Endothelial cell (in vitro differentiated cells): Measurements from ENCODE around the gene PLXNC1. TPM values are rescaled to one million over a fixed set of nuclear protein-coding genes. Genes with fewer than 3 reads are reported as not detected.

Source experiments
- DNase-seq: peaks from one replicate; pipeline ENCODE4 v3.0.0; 2021; ENCODE audit warnings: low spot score
- H3K27ac Mint-ChIP-seq: one replicate; pipeline ENCODE4 v1.8.0; 2021; ENCODE audit warnings: mixed read lengths, inconsistent platforms; ENCODE audit not compliant: unreplicated experiment
- H3K27me3 Mint-ChIP-seq: one replicate; pipeline ENCODE4 v1.8.0; 2021; ENCODE audit warnings: mild to moderate bottlenecking, moderate library complexity, mixed read lengths, inconsistent platforms; ENCODE audit not compliant: unreplicated experiment
- H3K36me3 Mint-ChIP-seq: one replicate; pipeline ENCODE4 v1.8.0; 2021; ENCODE audit warnings: mild to moderate bottlenecking, low read depth, mixed read lengths, inconsistent platforms; ENCODE audit not compliant: unreplicated experiment
- H3K4me1 Mint-ChIP-seq: one replicate; pipeline ENCODE4 v1.8.0; 2021; ENCODE audit warnings: mild to moderate bottlenecking, mixed read lengths, inconsistent platforms; ENCODE audit not compliant: unreplicated experiment
- H3K4me3 Mint-ChIP-seq: one replicate; pipeline ENCODE4 v1.8.0; 2021; ENCODE audit warnings: mild to moderate bottlenecking, mixed read lengths, inconsistent platforms; ENCODE audit not compliant: unreplicated experiment
- H3K9me3 Mint-ChIP-seq: one replicate; pipeline ENCODE4 v1.8.0; 2021; ENCODE audit warnings: mixed read lengths, inconsistent platforms; ENCODE audit not compliant: unreplicated experiment
- CTCF ChIP-seq: fragments of 200-600 bp; sonication (generic); IDR thresholded peaks from one replicate; pipeline ENCODE4 v1.5.0; 2021; ENCODE audit warnings: antibody characterized with exemption; ENCODE audit not compliant: unreplicated experiment
- total RNA-seq: library from RNA; stranded (reverse); fragmentation: NEBNext Ultra II Directional; extraction: Animal tissue kit (Norgen Biotek cat#: 25700); gene quantifications from one replicate; pipeline ENCODE4 v1.2.1, GENCODE V29; 2021; ENCODE audit not compliant: unreplicated experiment

PLXNC1 gene
- total RNA-seq, 1 donor from 2014 or later: 1.1 TPM

GRCh38 chr12:94150240-94151121 lies 2.1 kb downstream of the PLXNC1 start:
- no peak for TF ChIP-seq CTCF
- H3K36me3 Mint-ChIP-seq: peaks cover 2% of the 10 kb centered on the region
- H3K4me3 Mint-ChIP-seq: peak overlapping the region; percentile 81
- no peaks in the 10 kb centered on the region for H3K9me3 Mint-ChIP-seq
- H3K27ac Mint-ChIP-seq: no peak overlapping the region
- peaks cover 3% of the 10 kb centered on the region for H3K4me1 Mint-ChIP-seq
- H3K27me3 Mint-ChIP-seq: peaks cover 9% of the 10 kb centered on the region
- DNase-seq: no peak

DNA sequence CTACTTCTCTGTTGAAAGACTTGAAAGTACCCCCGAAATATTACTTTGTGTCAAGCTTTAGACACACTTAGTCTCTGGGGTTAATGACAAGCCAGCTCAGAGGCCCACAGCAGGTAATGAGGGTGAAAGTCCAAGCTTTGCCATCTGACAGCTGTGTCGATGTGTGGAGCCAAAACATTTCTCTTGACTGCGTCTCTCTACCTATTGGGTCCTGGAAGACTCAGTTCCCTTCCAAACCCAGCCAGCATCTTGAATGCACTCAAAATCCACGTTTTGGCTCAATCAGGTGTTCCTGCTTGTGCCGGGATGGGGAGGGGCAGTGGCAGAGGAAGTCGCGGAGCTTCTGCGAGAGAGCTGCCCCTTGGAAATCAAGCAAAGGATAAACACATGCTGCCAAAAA lies 3.2 kb downstream of the PLXNC1 start:
- peaks cover 9% of the 10 kb centered on the region for H3K27me3 Mint-ChIP-seq
- H3K36me3 Mint-ChIP-seq: peaks cover 2% of the 10 kb centered on the region
- H3K4me1 Mint-ChIP-seq: peaks cover 3% of the 10 kb centered on the region
- no peak overlapping the region for H3K4me3 Mint-ChIP-seq
- H3K9me3 Mint-ChIP-seq: no peaks in the 10 kb centered on the region
- no peak for DNase-seq
- no peak overlapping the region for H3K27ac Mint-ChIP-seq
- TF ChIP-seq CTCF: no peak

- Mint-ChIP-seq H3K4me3 (no peak overlapping the region), H3K27me3 (peaks cover 6% of the 10 kb centered on the region), H3K9me3 (no peaks in the 10 kb centered on the region)
These were observed 4.1 kb downstream of the PLXNC1 start for GRCh38 chr12:94152292-94153078.

DNA sequence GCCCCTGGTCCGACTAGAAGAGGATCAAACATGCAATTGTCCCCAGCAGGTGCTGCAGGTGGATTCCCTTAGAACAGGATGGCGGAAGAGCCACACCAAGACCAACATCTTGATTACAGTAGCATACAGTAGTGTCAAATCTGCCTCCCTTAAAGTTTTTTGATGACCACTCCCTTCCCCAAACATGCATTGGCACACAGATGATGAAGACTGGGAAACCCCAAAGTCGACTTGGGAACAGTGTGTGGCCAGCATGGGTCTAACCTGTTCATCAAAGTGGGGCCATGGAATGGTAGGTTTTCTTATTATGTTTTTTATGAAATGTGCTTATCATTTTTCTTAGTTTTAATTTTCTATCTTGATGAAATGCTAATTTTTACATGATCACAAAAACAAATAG lies 8.8 kb downstream of the PLXNC1 start:
- Mint-ChIP-seq H3K27ac (no peak overlapping the region), H3K27me3 (peaks cover 2% of the 10 kb centered on the region), H3K36me3 (no peaks in the 10 kb centered on the region), H3K9me3 (no peaks in the 10 kb centered on the region), H3K4me1 (no peaks in the 10 kb centered on the region), H3K4me3 (no peak overlapping the region)
- DNase-seq: no peak
- no peak for TF ChIP-seq CTCF

More at GRCh38 chr12:94152292-94153078, 4.1 kb downstream of the PLXNC1 start:
- Mint-ChIP-seq H3K4me1 (peaks cover 3% of the 10 kb centered on the region), H3K36me3 (peaks cover 2% of the 10 kb centered on the region), H3K27ac (no peak overlapping the region)
- no peak for DNase-seq
- TF ChIP-seq CTCF: no peak
